ENCODE measurements around the gene LCP1. TPM values are rescaled to one million over a fixed set of nuclear protein-coding genes. Genes with fewer than 3 reads are reported as not detected.

Gene LCP1
- total RNA-seq, 1 donor from 2014 or later, result 11.6 TPM

DNA sequence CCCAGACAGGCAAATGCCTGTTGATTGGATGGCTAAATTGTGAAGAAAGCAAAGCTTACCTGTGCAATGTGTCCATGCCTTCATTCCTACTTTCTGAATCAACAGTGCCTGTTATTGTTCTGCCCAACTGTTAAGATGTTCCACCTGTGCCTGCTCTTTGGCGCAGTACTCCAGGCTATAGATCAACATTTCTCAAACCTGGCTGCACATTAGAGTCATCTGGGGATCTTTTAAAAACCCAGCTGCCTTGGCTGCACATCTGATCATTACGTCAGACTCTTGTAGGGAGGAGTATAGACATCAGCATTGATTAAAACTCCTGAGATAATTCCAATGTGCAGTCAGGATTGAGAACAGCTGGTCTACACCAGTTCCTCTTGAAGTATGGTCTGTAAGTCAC is 60.9 kb downstream of the LCP1 start:
- TF ChIP-seq, protein P1, sequence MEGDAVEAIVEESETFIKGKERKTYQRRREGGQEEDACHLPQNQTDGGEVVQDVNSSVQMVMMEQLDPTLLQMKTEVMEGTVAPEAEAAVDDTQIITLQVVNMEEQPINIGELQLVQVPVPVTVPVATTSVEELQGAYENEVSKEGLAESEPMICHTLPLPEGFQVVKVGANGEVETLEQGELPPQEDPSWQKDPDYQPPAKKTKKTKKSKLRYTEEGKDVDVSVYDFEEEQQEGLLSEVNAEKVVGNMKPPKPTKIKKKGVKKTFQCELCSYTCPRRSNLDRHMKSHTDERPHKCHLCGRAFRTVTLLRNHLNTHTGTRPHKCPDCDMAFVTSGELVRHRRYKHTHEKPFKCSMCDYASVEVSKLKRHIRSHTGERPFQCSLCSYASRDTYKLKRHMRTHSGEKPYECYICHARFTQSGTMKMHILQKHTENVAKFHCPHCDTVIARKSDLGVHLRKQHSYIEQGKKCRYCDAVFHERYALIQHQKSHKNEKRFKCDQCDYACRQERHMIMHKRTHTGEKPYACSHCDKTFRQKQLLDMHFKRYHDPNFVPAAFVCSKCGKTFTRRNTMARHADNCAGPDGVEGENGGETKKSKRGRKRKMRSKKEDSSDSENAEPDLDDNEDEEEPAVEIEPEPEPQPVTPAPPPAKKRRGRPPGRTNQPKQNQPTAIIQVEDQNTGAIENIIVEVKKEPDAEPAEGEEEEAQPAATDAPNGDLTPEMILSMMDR (IDR thresholded peaks at IDR 0.05; ENCODE audit: unreplicated experiment), result no peak
- Mint-ChIP-seq H3K27ac (no peak overlapping the region), H3K4me3 (no peak overlapping the region), H3K27me3 (ENCODE audit: low read depth) (no peaks in the 10 kb centered on the region), H3K36me3 (no peaks in the 10 kb centered on the region), H3K4me1 (peaks cover 18% of the 10 kb centered on the region), H3K9me3 (peaks cover 5% of the 10 kb centered on the region)
- no peak for DNase-seq (ENCODE audit: low spot score in 2 of 2, unreplicated experiment in 2 of 2)

- Mint-ChIP-seq H3K4me3 (no peak overlapping the region), H3K9me3 (peaks cover 5% of the 10 kb centered on the region), H3K27me3 (ENCODE audit: low read depth) (no peaks in the 10 kb centered on the region), H3K4me1 (peaks cover 11% of the 10 kb centered on the region), H3K36me3 (no peaks in the 10 kb centered on the region), H3K27ac (peak overlapping the region; percentile 36)
- TF ChIP-seq, protein P1 (IDR thresholded peaks at IDR 0.05; ENCODE audit: unreplicated experiment), result no peak
- DNase-seq (ENCODE audit: low spot score in 2 of 2, unreplicated experiment in 2 of 2), result peak; percentile 37 to 57
Measured at GRCh38 chr13:46119883-46120614, 61.9 kb downstream of the LCP1 start.

DNA sequence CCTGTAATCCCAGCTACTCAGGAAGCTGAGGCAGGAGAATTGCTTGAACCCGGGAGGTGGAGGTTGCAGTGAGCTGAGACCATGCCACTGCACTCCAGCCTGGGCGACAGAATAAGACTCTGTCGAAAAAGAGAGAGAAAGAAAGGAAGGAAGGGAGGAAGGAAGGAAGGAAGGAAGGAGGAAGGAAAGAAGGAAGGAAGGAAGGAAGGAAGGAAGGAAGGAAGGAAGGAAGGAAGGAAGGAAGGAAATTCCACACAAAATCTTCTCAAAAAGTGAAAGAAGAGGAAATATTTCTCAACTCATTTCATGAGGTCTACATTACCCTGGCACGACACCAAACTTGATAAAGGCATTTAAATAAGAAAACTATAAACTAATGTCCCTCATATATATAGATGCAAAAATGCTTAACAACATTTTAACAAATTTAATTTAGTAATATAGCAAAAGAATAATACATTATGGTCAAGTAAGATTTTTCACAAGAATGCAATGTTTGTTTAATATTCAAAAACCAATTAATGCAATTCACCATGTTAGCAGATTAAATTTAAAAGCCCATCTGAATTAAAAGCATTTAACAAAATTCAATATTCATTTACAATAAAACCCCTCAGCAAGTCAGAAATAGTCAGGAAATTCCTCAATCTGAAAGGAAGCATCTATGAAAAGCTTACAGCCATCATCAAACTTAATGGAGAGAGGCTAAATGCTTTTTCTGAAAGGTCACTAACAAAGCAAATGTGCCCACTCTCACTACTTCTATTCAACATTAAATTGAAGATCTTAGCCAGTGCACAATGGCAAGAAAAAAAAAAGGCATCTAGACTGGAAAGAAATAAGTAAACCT is 65.1 kb downstream of the LCP1 start:
- H3K36me3 Mint-ChIP-seq, result no peaks in the 10 kb centered on the region
- TF ChIP-seq, protein P1 (IDR thresholded peaks at IDR 0.05; ENCODE audit: unreplicated experiment), result no peak
- peaks cover 11% of the 10 kb centered on the region for H3K4me1 Mint-ChIP-seq
- no peaks in the 10 kb centered on the region for H3K27me3 Mint-ChIP-seq (ENCODE audit: low read depth)
- H3K27ac Mint-ChIP-seq, result no peak overlapping the region
- DNase-seq (ENCODE audit: low spot score in 2 of 2, unreplicated experiment in 2 of 2), result no peak
- H3K9me3 Mint-ChIP-seq, result peaks cover 5% of the 10 kb centered on the region
- H3K4me3 Mint-ChIP-seq, result no peak overlapping the region

DNA sequence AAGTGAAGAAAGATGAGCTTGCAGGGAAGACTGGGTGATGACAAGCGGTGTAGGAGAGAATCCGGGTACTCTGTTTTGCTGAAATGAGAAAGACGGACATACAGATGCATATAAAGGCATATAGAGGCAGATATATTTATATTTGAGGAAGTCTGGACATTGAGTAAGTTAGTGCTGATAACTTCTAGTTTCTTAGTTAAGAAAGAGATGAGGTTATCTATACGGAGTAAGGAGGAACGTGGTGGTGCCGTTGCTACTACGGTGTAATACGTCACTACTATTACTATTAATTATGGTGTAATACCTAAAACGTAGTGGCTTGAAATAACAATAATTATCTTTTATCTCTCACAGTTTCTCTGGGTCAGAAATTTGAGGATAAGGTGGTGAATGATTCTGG is 67.4 kb downstream of the LCP1 start:
- DNase-seq (ENCODE audit: low spot score in 2 of 2, unreplicated experiment in 2 of 2), result no peak
- no peak overlapping the region for H3K4me3 Mint-ChIP-seq
- H3K4me1 Mint-ChIP-seq, result peaks cover 2% of the 10 kb centered on the region
- peaks cover 5% of the 10 kb centered on the region for H3K9me3 Mint-ChIP-seq
- TF ChIP-seq, protein P1 (IDR thresholded peaks at IDR 0.05; ENCODE audit: unreplicated experiment), result no peak
- no peaks in the 10 kb centered on the region for H3K36me3 Mint-ChIP-seq
- no peaks in the 10 kb centered on the region for H3K27me3 Mint-ChIP-seq (ENCODE audit: low read depth)
- no peak overlapping the region for H3K27ac Mint-ChIP-seq

- Mint-ChIP-seq H3K36me3 (no peaks in the 10 kb centered on the region), H3K4me1 (no peaks in the 10 kb centered on the region), H3K27me3 (ENCODE audit: low read depth) (no peaks in the 10 kb centered on the region), H3K27ac (no peak overlapping the region), H3K9me3 (peaks cover 3% of the 10 kb centered on the region), H3K4me3 (no peak overlapping the region)
- DNase-seq (ENCODE audit: low spot score in 2 of 2, unreplicated experiment in 2 of 2), result no peak
- TF ChIP-seq, protein P1 (IDR thresholded peaks at IDR 0.05; ENCODE audit: unreplicated experiment), result no peak
Measured at GRCh38 chr13:46113596-46113995, 68.4 kb downstream of the LCP1 start.
